22Rv1 (cell line): ENCODE data around the gene C17orf78.

Experiments
- CTCF ChIP-seq: fragments of 450-650 bp; IDR thresholded peaks from 2 replicates; pipeline ENCODE4 v1.5.1; 2017; ENCODE audit warnings: mild to moderate bottlenecking
- ZFX ChIP-seq: fragments of 450-650 bp; IDR thresholded peaks from 2 replicates; pipeline ENCODE4 v1.6.1; 2017; ENCODE audit warnings: antibody characterized with exemption, borderline replicate concordance

GRCh38 chr17:37430051-37430627 is 54.4 kb downstream of the C17orf78 start:
- TF ChIP-seq CTCF (no peak), ZFX (no peak)
